H9 (cell line): ENCODE data around the gene VWA5B1. TPM values are rescaled to one million over a fixed set of nuclear protein-coding genes. Genes with fewer than 3 reads are reported as not detected.
A peak's percentile ranks its signal among the peaks of the same experiment; 100 is the strongest.

ENCODE experiments used
- DNase-seq: peaks from one replicate; pipeline ENCODE4 v3.0.0-alpha.2; 2017
- H2AFZ ChIP-seq: one replicate; pipeline ENCODE4 v1.6.1; 2013; ENCODE audit warnings: mild to moderate bottlenecking, low read length, control low read depth, moderate library complexity
- H2AK5ac ChIP-seq: 2 replicates; pipeline ENCODE4 v1.6.1; 2013; ENCODE audit warnings: low read length, control low read depth, mixed read lengths; ENCODE audit not compliant: insufficient read length
- H2BK120ac ChIP-seq: one replicate; pipeline ENCODE4 v1.6.1; 2013; ENCODE audit warnings: low read depth, mild to moderate bottlenecking, low read length, control low read depth, inconsistent platforms; ENCODE audit not compliant: poor library complexity, severe bottlenecking
- H2BK12ac ChIP-seq: 2 replicates; pipeline ENCODE4 v1.6.1; 2013; ENCODE audit warnings: low read length, control low read depth, mixed read lengths, low read depth; ENCODE audit not compliant: insufficient read length
- H2BK15ac ChIP-seq: 2 replicates; pipeline ENCODE4 v1.6.1; 2013; ENCODE audit warnings: low read depth, low read length, control low read depth
- H2BK20ac ChIP-seq: one replicate; pipeline ENCODE4 v1.6.1; 2013; ENCODE audit warnings: low read depth, mild to moderate bottlenecking, low read length, control low read depth, inconsistent platforms; ENCODE audit not compliant: poor library complexity, severe bottlenecking
- H2BK5ac ChIP-seq: 2 replicates; pipeline ENCODE4 v1.6.1; 2013; ENCODE audit warnings: low read length, control low read depth, mixed read lengths; ENCODE audit not compliant: insufficient read length
- H3K14ac ChIP-seq: 2 replicates; pipeline ENCODE4 v1.6.1; 2013; ENCODE audit warnings: low read length, control low read depth; ENCODE audit not compliant: insufficient read depth
- H3K18ac ChIP-seq: 2 replicates; pipeline ENCODE4 v1.6.1; 2013; ENCODE audit warnings: low read depth, mild to moderate bottlenecking, mixed read lengths, low read length, control low read depth; ENCODE audit not compliant: insufficient read length
- H3K23ac ChIP-seq: 2 replicates; pipeline ENCODE4 v1.6.1; 2013; ENCODE audit warnings: low read length, control low read depth, mixed read lengths, low read depth; ENCODE audit not compliant: insufficient read length
- H3K23me2 ChIP-seq: 2 replicates; pipeline ENCODE4 v1.6.1; 2013; ENCODE audit warnings: low read depth, mild to moderate bottlenecking, mixed read lengths, low read length, control low read depth; ENCODE audit not compliant: insufficient read length, poor library complexity, severe bottlenecking
- H3K27ac ChIP-seq: 2 replicates; pipeline ENCODE4 v1.5.1; 2013; ENCODE audit warnings: low read length, control low read depth, mixed read lengths, low read depth; ENCODE audit not compliant: insufficient read length
- H3K27me3 ChIP-seq: 2 replicates; pipeline ENCODE4 v1.6.1; 2013; ENCODE audit warnings: low read length, control low read depth, inconsistent platforms; ENCODE audit not compliant: insufficient read depth
- H3K4ac ChIP-seq: 2 replicates; pipeline ENCODE4 v1.6.1; 2013; ENCODE audit warnings: low read depth, mild to moderate bottlenecking, control low read depth, inconsistent platforms, low read length, moderate library complexity
- H3K4me1 ChIP-seq: 2 replicates; pipeline ENCODE4 v1.6.1; 2013; ENCODE audit warnings: low read length, control low read depth, inconsistent platforms; ENCODE audit not compliant: insufficient read depth
- H3K4me2 ChIP-seq: 2 replicates; pipeline ENCODE4 v1.6.1; 2013; ENCODE audit warnings: low read length, control low read depth, mixed read lengths; ENCODE audit not compliant: insufficient read length, insufficient read depth
- H3K56ac ChIP-seq: 2 replicates; pipeline ENCODE4 v1.6.1; 2013; ENCODE audit warnings: low read depth, mild to moderate bottlenecking, mixed read lengths, low read length, control low read depth; ENCODE audit not compliant: insufficient read length
- H3K79me1 ChIP-seq: 2 replicates; pipeline ENCODE4 v1.6.1; 2013; ENCODE audit warnings: low read depth, mild to moderate bottlenecking, moderate library complexity, low read length, control low read depth, inconsistent platforms; ENCODE audit not compliant: insufficient read depth, poor library complexity, severe bottlenecking
- H3K79me2 ChIP-seq: 2 replicates; pipeline ENCODE4 v1.6.1; 2013; ENCODE audit warnings: low read length, control low read depth, inconsistent platforms; ENCODE audit not compliant: insufficient read depth
- H3K9ac ChIP-seq: 2 replicates; pipeline ENCODE4 v1.6.1; 2013; ENCODE audit warnings: low read length, control low read depth, mixed read lengths; ENCODE audit not compliant: insufficient read length; ENCODE audit errors: extremely low read depth
- H3K9me3 ChIP-seq: one replicate; pipeline ENCODE4 v1.6.1; 2013; ENCODE audit warnings: low read depth, low read length, inconsistent platforms; ENCODE audit not compliant: control insufficient read depth
- H3T11ph ChIP-seq: one replicate; pipeline ENCODE4 v1.6.1; 2013; ENCODE audit warnings: mild to moderate bottlenecking, low read length, control low read depth, inconsistent platforms
- H4K20me1 ChIP-seq: one replicate; pipeline ENCODE4 v1.6.1; 2013; ENCODE audit not compliant: control insufficient read depth, insufficient read length, insufficient read depth
- H4K5ac ChIP-seq: 2 replicates; pipeline ENCODE4 v1.6.1; 2013; ENCODE audit warnings: low read depth, mild to moderate bottlenecking, mixed read lengths, low read length, control low read depth; ENCODE audit not compliant: insufficient read length
- H4K8ac ChIP-seq: replicated peaks from 2 replicates; pipeline ENCODE4 v1.6.1; 2013; ENCODE audit warnings: low read length, control low read depth, mixed read lengths, low read depth; ENCODE audit not compliant: insufficient read length
- H4K91ac ChIP-seq: 2 replicates; pipeline ENCODE4 v1.6.1; 2013; ENCODE audit warnings: low read depth, mild to moderate bottlenecking, moderate library complexity, mixed read lengths, low read length, control low read depth; ENCODE audit not compliant: insufficient read length
- H3K27ac Mint-ChIP-seq, 3 experiments: 2 replicates in 2 of 3; 3 replicates in 1 of 3; pipeline ENCODE4 v1.8.0; 2020 to 2021; ENCODE audit warnings: mixed read lengths in 3 of 3, mild to moderate bottlenecking in 1 of 3, moderate library complexity in 1 of 3
- H3K27me3 Mint-ChIP-seq: 2 replicates; pipeline ENCODE4 v1.8.0; 2021; ENCODE audit warnings: low read depth, mild to moderate bottlenecking, moderate library complexity, mixed read lengths
- H3K36me3 Mint-ChIP-seq, 3 experiments: 2 replicates in 2 of 3; 3 replicates in 1 of 3; pipeline ENCODE4 v1.8.0; 2020 to 2021; ENCODE audit warnings: low read depth in 3 of 3, mixed read lengths in 3 of 3; ENCODE audit not compliant: insufficient read depth in 1 of 3
- H3K4me1 Mint-ChIP-seq, 2 experiments: 2 replicates each; pipeline ENCODE4 v1.8.0; 2020; ENCODE audit warnings: mixed read lengths in 2 of 2
- H3K4me3 Mint-ChIP-seq, 2 experiments: 2 replicates in 1 of 2; 3 replicates in 1 of 2; pipeline ENCODE4 v1.8.0; 2020 to 2021; ENCODE audit warnings: mild to moderate bottlenecking in 2 of 2, mixed read lengths in 2 of 2, moderate library complexity in 1 of 2
- H3K9me3 Mint-ChIP-seq, 2 experiments: 2 replicates in 1 of 2; 3 replicates in 1 of 2; pipeline ENCODE4 v1.8.0; 2020; ENCODE audit warnings: mild to moderate bottlenecking in 2 of 2, mixed read lengths in 2 of 2, moderate library complexity in 1 of 2
- WGBS: extraction: QIAGEN DNeasy Blood & Tissue Kit; methylation state at CpG from one replicate; pipeline ENCODE4 v1.1.7; 2013; ENCODE audit warnings: missing lambda C conversion rate, low lambda C conversion rate, mixed read lengths; ENCODE audit not compliant: insufficient read length; ENCODE audit errors: extremely low coverage; 5-methylcytosine and 5-hydroxymethylcytosine counted together
- total RNA-seq: library from RNA; stranded (reverse); gene quantifications from 2 replicates; pipeline ENCODE4 v1.2.1, GENCODE V29; 2021
- TF ChIP-seq, protein P1 (sequence below): fragments of 200-600 bp; sonication (generic); conservative IDR thresholded peaks from 3 replicates; pipeline ENCODE4 v1.8.0; 2021; ENCODE audit warnings: antibody characterized with exemption, mild to moderate bottlenecking

VWA5B1 gene
- total RNA-seq, 1 experiment from 2014 or later: not detected

DNA sequence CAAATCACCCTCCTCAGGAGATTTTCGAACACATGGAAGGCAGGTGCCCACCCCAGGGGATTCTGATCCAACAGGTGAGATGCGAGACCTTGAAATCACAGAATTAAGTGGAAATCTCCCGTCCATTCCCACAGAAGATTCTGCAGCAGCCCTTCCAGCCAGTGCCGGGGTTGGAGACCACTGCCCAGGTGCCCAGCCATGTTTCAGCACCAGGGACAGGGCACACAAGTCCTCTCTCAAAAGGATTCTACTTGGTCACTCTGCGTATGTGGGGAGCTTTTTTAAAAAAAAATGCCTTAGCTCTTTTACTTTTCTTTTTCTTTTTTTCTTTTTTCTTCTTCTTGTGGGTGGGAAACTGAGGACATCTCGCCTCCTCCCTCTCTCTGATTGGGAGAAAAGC, 80.7 kb downstream of the VWA5B1 start:
- no peaks in the 10 kb centered on the region for H3K36me3 Mint-ChIP-seq
- Histone ChIP-seq H3K14ac (no peak overlapping the region), H3K23me2 (peaks cover 6% of the 10 kb centered on the region), H3K4me2 (no peak overlapping the region), H3K27ac (no peak overlapping the region), H3K9me3 (no peaks in the 10 kb centered on the region), H2AK5ac (no peak overlapping the region), H2AFZ (no peak overlapping the region), H3K56ac (no peak overlapping the region), H4K8ac (no peak overlapping the region), H3K27me3 (peaks cover 5% of the 10 kb centered on the region; the same call in 1 of the 2 replicates), H3K79me1 (no peaks in the 10 kb centered on the region), H2BK15ac (no peak overlapping the region), H3K79me2 (no peaks in the 10 kb centered on the region), H3T11ph (no peak overlapping the region), H3K4me1 (no peaks in the 10 kb centered on the region), H2BK20ac (no peak overlapping the region), H3K4ac (no peak overlapping the region), H3K18ac (no peak overlapping the region), H4K5ac (no peak overlapping the region), H3K23ac (no peak overlapping the region), H4K20me1 (no peaks in the 10 kb centered on the region), H2BK120ac (no peak overlapping the region), H3K9ac (no peak overlapping the region), H2BK5ac (no peak overlapping the region), H4K91ac (no peak overlapping the region), H2BK12ac (no peak overlapping the region)
- H3K4me3 Mint-ChIP-seq: no peak overlapping the region
- peaks cover 0 to 20% of the 10 kb centered on the region in 2 experiments; a peak in 2 of 4 replicates for H3K4me1 Mint-ChIP-seq
- TF ChIP-seq, protein P1, sequence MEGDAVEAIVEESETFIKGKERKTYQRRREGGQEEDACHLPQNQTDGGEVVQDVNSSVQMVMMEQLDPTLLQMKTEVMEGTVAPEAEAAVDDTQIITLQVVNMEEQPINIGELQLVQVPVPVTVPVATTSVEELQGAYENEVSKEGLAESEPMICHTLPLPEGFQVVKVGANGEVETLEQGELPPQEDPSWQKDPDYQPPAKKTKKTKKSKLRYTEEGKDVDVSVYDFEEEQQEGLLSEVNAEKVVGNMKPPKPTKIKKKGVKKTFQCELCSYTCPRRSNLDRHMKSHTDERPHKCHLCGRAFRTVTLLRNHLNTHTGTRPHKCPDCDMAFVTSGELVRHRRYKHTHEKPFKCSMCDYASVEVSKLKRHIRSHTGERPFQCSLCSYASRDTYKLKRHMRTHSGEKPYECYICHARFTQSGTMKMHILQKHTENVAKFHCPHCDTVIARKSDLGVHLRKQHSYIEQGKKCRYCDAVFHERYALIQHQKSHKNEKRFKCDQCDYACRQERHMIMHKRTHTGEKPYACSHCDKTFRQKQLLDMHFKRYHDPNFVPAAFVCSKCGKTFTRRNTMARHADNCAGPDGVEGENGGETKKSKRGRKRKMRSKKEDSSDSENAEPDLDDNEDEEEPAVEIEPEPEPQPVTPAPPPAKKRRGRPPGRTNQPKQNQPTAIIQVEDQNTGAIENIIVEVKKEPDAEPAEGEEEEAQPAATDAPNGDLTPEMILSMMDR: no peak
- WGBS: no CpG with 5 or more reads among the region's 6 CpGs
- peaks cover 95% of the 10 kb centered on the region for H3K27me3 Mint-ChIP-seq
- no peaks in the 10 kb centered on the region; a peak in 2 of 5 replicates for H3K9me3 Mint-ChIP-seq
- DNase-seq: peak; percentile 56
- no peak overlapping the region for H3K27ac Mint-ChIP-seq
